SK-N-SH treated with all-trans-retinoic acid at 6 μM for 48 hours (cell line): Measurements from ENCODE around the gene CRYL1.

Source experiments
- TCF4 ChIP-seq: fragments of 250-450 bp; sonication (Bioruptor Pico); IDR thresholded peaks from 2 replicates; pipeline ENCODE4 v1.8.0; 2021; ENCODE audit warnings: mild to moderate bottlenecking, moderate library complexity, borderline replicate concordance
- TF ChIP-seq, protein P1 (sequence below): fragments of 250-450 bp; sonication (Bioruptor Pico); IDR thresholded peaks from 2 replicates; pipeline ENCODE4 v1.5.1; 2021; ENCODE audit warnings: mild to moderate bottlenecking, moderate library complexity

DNA sequence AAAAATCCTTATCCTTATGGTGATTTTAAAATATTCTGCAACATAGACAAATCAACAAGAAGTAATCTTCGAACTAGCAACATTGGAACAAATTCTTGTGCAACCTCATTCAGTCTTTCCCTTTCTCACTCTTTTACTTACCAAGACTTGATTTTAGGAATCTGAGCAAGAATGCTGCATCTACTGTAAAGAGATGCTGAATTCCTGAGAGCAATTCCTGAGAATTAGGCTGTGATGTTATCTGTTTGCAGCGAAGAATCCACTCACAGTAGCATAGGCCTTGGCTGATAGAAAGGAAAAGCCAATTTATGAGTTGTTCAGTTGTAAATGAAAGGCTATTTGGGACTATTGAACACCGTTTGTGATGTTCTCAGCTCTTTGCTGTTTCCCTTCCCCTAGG, 144.3 kb downstream of the CRYL1 start:
- TF ChIP-seq, protein P1, sequence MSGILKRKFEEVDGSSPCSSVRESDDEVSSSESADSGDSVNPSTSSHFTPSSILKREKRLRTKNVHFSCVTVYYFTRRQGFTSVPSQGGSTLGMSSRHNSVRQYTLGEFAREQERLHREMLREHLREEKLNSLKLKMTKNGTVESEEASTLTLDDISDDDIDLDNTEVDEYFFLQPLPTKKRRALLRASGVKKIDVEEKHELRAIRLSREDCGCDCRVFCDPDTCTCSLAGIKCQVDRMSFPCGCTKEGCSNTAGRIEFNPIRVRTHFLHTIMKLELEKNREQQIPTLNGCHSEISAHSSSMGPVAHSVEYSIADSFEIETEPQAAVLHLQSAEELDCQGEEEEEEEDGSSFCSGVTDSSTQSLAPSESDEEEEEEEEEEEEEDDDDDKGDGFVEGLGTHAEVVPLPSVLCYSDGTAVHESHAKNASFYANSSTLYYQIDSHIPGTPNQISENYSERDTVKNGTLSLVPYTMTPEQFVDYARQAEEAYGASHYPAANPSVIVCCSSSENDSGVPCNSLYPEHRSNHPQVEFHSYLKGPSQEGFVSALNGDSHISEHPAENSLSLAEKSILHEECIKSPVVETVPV (CRISPR knock-in tag), result no peak
- no peak for TF ChIP-seq TCF4 (CRISPR knock-in tag)
